GM18909 (cell line): ENCODE data around the gene RPL35A.

Source experiments
- ATAC-seq: cut with Tn5 transposase; IDR thresholded peaks from one replicate; pipeline ENCODE4 v1.9.1; 2021; ENCODE audit warnings: mild to moderate bottlenecking; ENCODE audit not compliant: unreplicated experiment, poor library complexity

The RPL35A gene

DNA sequence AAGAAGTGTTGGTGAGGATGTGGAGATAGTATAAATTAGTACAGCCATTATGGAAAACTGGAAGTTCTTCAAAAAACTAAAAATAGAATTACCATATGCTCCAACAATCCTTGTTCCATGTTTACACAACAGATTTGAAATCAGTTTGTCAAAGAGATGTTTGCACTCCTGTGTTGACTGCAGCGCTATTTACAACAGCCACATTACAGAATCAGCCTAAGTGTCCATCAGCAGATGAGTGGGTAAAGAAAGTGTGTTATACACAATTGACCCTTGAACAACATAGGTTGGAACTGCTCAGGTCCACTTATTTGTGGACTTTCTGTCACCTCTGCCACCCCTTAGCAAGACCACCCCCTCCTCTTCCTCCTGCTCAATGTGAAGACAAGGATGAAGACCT lies 44.7 kb downstream of the RPL35A start:
- ATAC-seq: no peak

DNA sequence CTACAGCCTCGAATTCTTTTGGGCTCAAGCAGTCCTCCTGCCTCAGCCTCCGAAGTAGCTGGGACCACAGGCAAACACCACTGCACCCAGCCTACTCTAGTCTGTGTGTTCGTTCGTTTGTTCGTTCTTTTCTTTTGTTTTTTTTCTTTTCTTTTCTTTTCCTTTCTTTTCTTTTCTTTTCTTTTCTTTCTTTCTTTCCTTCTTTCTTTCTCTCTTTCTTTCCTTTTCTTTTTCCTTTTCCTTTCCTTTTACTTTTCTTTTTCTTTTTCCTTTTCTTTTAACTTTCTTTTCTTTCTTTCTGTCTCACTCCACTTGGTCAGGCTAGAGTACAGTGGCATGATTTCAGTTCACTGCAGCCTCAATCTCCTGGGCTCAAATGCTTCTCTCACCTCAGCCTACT lies 46.9 kb downstream of the RPL35A start:
- no peak for ATAC-seq

DNA sequence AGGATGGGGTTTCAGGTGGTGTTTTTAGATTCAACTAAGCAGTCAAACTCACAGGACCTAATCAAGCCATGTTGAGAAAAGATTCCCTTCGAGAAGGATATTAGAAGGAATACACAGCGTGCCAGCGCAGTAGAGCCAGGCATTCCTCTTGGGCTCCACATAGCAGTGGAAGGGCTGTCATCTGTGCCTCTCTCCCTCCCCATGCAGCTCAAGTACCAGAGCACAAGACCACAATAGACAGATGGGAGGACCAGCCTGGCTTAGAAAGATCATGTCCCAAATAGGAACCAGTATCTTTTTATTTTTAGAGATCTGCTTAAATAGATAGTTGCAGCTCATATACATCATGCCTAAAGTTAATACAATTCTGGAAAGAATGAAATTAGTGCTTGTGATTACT lies 47.9 kb downstream of the RPL35A start:
- ATAC-seq: no peak
